Activated gamma-delta T cell treated with Interleukin-2 at 50 U/mL for 16 hours (primary cell): ENCODE measurements around the gene SRSF11.
A peak's percentile ranks its signal among the peaks of the same experiment; 100 is the strongest.
"Not testable (repeated sequence)": the region's sequence is repeated elsewhere in the genome, so short reads cannot be mapped to it uniquely, and the experiment has no call there.

Experiments used
- DNase-seq: peaks from one replicate; pipeline ENCODE4 v3.0.0-alpha.2; 2020

Gene SRSF11

GRCh38 chr1:70221238-70222121 lies at the start of gene SRSF11:
TSS of gene SRSF11 (plus strand) at chr1:70221380. CDS start at chr1:70221637, 257 bp downstream.
- DNase-seq: peak; percentile 98

- DNase-seq: no peak
Observed at GRCh38 chr1:70171512-70171911, 49.7 kb upstream of the SRSF11 start.

GRCh38 chr1:70185181-70185580 lies 36.0 kb upstream of the SRSF11 start:
- DNase-seq: not testable (repeated sequence)

GRCh38 chr1:70188522-70188921 lies 32.7 kb upstream of the SRSF11 start:
- DNase-seq: no peak

- DNase-seq: no peak
Observed at GRCh38 chr1:70190180-70190579, 31.0 kb upstream of the SRSF11 start.

- not testable (repeated sequence) for DNase-seq
Observed at GRCh38 chr1:70192446-70192845, 28.7 kb upstream of the SRSF11 start.

- no peak for DNase-seq
Observed at GRCh38 chr1:70194601-70195000, 26.6 kb upstream of the SRSF11 start.

- no peak for DNase-seq
Observed at GRCh38 chr1:70195342-70195741, 25.8 kb upstream of the SRSF11 start.

GRCh38 chr1:70196333-70196732 lies 24.8 kb upstream of the SRSF11 start:
- DNase-seq: no peak

GRCh38 chr1:70200065-70200464 lies 21.1 kb upstream of the SRSF11 start:
- DNase-seq: no peak

- no peak for DNase-seq
Observed at GRCh38 chr1:70202173-70202758, 18.9 kb upstream of the SRSF11 start.

GRCh38 chr1:70204139-70204538 lies 17.0 kb upstream of the SRSF11 start:
- DNase-seq: no peak

GRCh38 chr1:70204600-70204999 lies 16.6 kb upstream of the SRSF11 start:
- no peak for DNase-seq

- no peak for DNase-seq
Observed at GRCh38 chr1:70205071-70205433, 16.1 kb upstream of the SRSF11 start.

- peak; percentile 92 for DNase-seq
Observed at GRCh38 chr1:70205434-70206118, 15.6 kb upstream of the SRSF11 start, which contains the start of gene LRRC40. TSS of gene LRRC40 (minus strand) at chr1:70205579. CDS start at chr1:70205540, 39 bp downstream.

- DNase-seq: not testable (repeated sequence)
Observed at GRCh38 chr1:70206833-70207232, 14.3 kb upstream of the SRSF11 start.

- no peak for DNase-seq
Observed at GRCh38 chr1:70207492-70207891, 13.7 kb upstream of the SRSF11 start.

GRCh38 chr1:70208292-70208691 lies 12.9 kb upstream of the SRSF11 start:
- DNase-seq: no peak

GRCh38 chr1:70210820-70211219 lies 10.4 kb upstream of the SRSF11 start:
- no peak for DNase-seq

GRCh38 chr1:70211541-70211940 lies 9.6 kb upstream of the SRSF11 start:
- no peak for DNase-seq

GRCh38 chr1:70220015-70220414 lies 1.2 kb upstream of the SRSF11 start:
- DNase-seq: no peak

- DNase-seq: no peak
Observed at GRCh38 chr1:70220517-70221237, 503 bp upstream of the SRSF11 start.

GRCh38 chr1:70222716-70223235 lies 1.6 kb downstream of the SRSF11 start:
- no peak for DNase-seq
